Measurements from ENCODE around the gene ARL15.

The ARL15 gene

DNA sequence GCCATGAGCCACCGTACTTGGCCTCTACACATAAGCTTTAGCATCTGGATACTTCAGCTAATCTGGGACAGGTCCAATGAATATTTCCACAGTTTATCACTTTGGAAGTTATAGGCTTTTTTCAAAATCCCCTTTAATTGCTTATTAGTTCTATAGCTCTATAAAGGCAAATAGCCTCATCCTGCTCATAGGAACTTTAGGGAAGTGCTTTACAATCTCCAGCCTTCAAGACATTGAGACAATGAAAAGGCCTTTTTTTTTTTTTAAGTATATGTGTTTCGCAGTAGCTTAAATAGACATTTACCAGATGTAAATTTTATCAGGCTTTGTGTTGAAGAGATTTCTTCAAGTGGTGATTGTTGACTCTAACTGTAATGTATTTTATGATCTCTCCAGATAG, 224.2 kb downstream of the ARL15 start:
- TF ChIP-seq, protein P1, sequence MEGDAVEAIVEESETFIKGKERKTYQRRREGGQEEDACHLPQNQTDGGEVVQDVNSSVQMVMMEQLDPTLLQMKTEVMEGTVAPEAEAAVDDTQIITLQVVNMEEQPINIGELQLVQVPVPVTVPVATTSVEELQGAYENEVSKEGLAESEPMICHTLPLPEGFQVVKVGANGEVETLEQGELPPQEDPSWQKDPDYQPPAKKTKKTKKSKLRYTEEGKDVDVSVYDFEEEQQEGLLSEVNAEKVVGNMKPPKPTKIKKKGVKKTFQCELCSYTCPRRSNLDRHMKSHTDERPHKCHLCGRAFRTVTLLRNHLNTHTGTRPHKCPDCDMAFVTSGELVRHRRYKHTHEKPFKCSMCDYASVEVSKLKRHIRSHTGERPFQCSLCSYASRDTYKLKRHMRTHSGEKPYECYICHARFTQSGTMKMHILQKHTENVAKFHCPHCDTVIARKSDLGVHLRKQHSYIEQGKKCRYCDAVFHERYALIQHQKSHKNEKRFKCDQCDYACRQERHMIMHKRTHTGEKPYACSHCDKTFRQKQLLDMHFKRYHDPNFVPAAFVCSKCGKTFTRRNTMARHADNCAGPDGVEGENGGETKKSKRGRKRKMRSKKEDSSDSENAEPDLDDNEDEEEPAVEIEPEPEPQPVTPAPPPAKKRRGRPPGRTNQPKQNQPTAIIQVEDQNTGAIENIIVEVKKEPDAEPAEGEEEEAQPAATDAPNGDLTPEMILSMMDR (IDR thresholded peaks at IDR 0.05): no peak
- H3K27ac ChIP-seq: no peak overlapping the region
- no peak overlapping the region for H3K9ac ChIP-seq
- H3K27me3 ChIP-seq (ENCODE audit: control insufficient read depth, insufficient read depth, low read length): no peaks in the 10 kb centered on the region
- H2AFZ ChIP-seq: no peak overlapping the region
- H3K79me2 ChIP-seq: no peaks in the 10 kb centered on the region
- H3K4me2 ChIP-seq (ENCODE audit: low read length): no peak overlapping the region
- H3K9me3 ChIP-seq (ENCODE audit: control insufficient read depth, low read length): no peaks in the 10 kb centered on the region
- no peak overlapping the region for H3K4me3 ChIP-seq (ENCODE audit: low read depth, low read length)
- H3K4me1 ChIP-seq: no peaks in the 10 kb centered on the region
- H3K36me3 ChIP-seq (ENCODE audit: control insufficient read depth, insufficient read depth, low read length): no peaks in the 10 kb centered on the region

DNA sequence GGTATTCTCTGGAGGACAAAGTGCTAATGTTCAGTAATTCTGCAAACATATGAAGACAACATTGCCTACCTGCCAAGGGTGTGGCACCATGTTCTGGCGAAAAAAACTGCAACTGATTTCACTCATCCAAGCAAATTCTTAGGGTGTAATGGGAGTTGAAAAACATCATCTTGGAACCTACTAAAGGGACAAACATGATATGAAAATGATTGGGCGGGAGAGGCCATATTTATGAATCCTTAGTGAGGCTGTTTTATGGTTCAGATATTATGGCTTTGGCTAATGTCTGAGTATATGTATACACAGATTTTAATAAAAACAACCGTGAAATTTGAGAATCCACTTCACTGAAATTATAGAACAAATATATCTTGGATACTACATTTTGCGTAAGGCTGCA, 225.7 kb downstream of the ARL15 start:
- Histone ChIP-seq H3K4me1 (no peaks in the 10 kb centered on the region), H3K79me2 (no peaks in the 10 kb centered on the region), H3K9me3 (ENCODE audit: control insufficient read depth, low read length) (no peaks in the 10 kb centered on the region), H3K27ac (no peak overlapping the region), H3K27me3 (ENCODE audit: control insufficient read depth, insufficient read depth, low read length) (no peaks in the 10 kb centered on the region), H3K36me3 (ENCODE audit: control insufficient read depth, insufficient read depth, low read length) (no peaks in the 10 kb centered on the region), H2AFZ (no peak overlapping the region), H3K4me2 (ENCODE audit: low read length) (no peak overlapping the region), H3K4me3 (ENCODE audit: low read depth, low read length) (no peak overlapping the region), H3K9ac (no peak overlapping the region)
- TF ChIP-seq, protein P1 (IDR thresholded peaks at IDR 0.05): no peak

DNA sequence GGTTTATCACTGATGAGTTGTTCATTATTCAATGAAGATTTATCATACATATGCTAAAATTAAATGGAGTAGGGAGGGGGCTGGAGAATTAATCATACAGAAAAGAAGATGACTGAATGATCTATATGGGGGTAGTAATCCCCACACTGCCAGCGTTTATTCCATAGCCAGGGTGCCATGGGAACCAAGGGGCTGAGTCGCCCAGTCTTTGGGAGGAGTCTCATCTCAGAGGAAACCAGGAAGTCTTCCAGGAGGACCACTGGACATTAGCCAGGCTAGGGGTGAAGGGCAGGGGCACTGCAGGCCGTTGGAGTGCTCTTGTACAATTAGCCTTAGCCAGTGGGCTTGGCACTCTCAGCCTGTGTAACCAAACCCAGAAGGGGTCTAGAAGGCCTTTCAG, 226.5 kb downstream of the ARL15 start:
- H3K9me3 ChIP-seq (ENCODE audit: control insufficient read depth, low read length): no peaks in the 10 kb centered on the region
- H3K4me3 ChIP-seq (ENCODE audit: low read depth, low read length): no peak overlapping the region
- no peaks in the 10 kb centered on the region for H3K36me3 ChIP-seq (ENCODE audit: control insufficient read depth, insufficient read depth, low read length)
- TF ChIP-seq, protein P1 (IDR thresholded peaks at IDR 0.05): no peak
- no peak overlapping the region for H3K27ac ChIP-seq
- H3K79me2 ChIP-seq: no peaks in the 10 kb centered on the region
- no peak overlapping the region for H3K9ac ChIP-seq
- no peak overlapping the region for H2AFZ ChIP-seq
- no peak overlapping the region for H3K4me2 ChIP-seq (ENCODE audit: low read length)
- no peaks in the 10 kb centered on the region for H3K27me3 ChIP-seq (ENCODE audit: control insufficient read depth, insufficient read depth, low read length)
- no peaks in the 10 kb centered on the region for H3K4me1 ChIP-seq

DNA sequence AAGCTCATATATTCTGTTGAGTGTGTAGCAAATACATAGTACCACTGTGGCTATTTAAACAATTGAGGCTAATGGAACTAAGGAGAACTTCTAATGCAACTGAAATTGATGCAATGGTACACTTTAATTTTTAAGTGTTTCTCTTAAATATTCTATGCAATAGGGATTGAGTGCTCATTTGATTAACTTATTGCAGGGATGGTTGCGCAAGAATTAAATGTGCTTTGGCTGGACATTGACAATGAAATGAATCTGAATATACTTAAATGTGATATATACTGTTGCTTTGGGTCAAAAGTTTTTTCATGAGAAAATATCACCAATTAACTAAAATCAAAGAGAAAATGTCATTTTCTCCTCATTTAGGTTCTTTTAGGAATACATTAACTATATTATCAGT, 227.1 kb downstream of the ARL15 start:
- H2AFZ ChIP-seq: no peak overlapping the region
- no peaks in the 10 kb centered on the region for H3K9me3 ChIP-seq (ENCODE audit: control insufficient read depth, low read length)
- H3K27me3 ChIP-seq (ENCODE audit: control insufficient read depth, insufficient read depth, low read length): no peaks in the 10 kb centered on the region
- H3K9ac ChIP-seq: no peak overlapping the region
- TF ChIP-seq, protein P1 (IDR thresholded peaks at IDR 0.05): no peak
- H3K36me3 ChIP-seq (ENCODE audit: control insufficient read depth, insufficient read depth, low read length): no peaks in the 10 kb centered on the region
- no peaks in the 10 kb centered on the region for H3K79me2 ChIP-seq
- no peak overlapping the region for H3K4me3 ChIP-seq (ENCODE audit: low read depth, low read length)
- no peak overlapping the region for H3K4me2 ChIP-seq (ENCODE audit: low read length)
- H3K27ac ChIP-seq: no peak overlapping the region
- H3K4me1 ChIP-seq: no peaks in the 10 kb centered on the region

DNA sequence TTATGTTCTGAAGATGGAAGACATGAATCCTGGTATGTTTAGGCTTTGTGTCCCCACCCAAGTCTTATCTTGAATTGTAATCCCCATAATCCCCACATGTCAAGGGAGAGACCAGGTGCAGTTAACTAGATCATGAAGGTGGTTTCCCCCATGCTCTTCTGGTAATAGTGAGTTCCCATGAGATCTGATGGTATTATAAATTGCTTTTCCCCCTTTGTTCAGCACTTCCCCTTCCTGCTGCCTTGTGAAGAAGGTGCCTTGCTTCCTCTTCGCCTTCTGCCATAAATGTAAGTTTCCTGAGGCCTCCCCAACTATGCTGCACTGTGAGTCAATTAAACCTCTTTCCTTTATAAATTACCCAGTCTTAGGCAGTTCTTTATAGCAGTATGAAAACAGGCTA, 229.0 kb downstream of the ARL15 start:
- no peak overlapping the region for H3K4me2 ChIP-seq (ENCODE audit: low read length)
- H3K4me3 ChIP-seq (ENCODE audit: low read depth, low read length): no peak overlapping the region
- no peaks in the 10 kb centered on the region for H3K79me2 ChIP-seq
- TF ChIP-seq, protein P1 (IDR thresholded peaks at IDR 0.05): no peak
- H3K27ac ChIP-seq: no peak overlapping the region
- H3K36me3 ChIP-seq (ENCODE audit: control insufficient read depth, insufficient read depth, low read length): no peaks in the 10 kb centered on the region
- H3K27me3 ChIP-seq (ENCODE audit: control insufficient read depth, insufficient read depth, low read length): no peaks in the 10 kb centered on the region
- no peaks in the 10 kb centered on the region for H3K4me1 ChIP-seq
- H3K9ac ChIP-seq: no peak overlapping the region
- H2AFZ ChIP-seq: no peak overlapping the region
- H3K9me3 ChIP-seq (ENCODE audit: control insufficient read depth, low read length): no peaks in the 10 kb centered on the region

Measured in parathyroid adenoma (tissue), 2 donors.